ENCODE data around the gene CERS6. TPM values are rescaled to one million over a fixed set of nuclear protein-coding genes. Genes with fewer than 3 reads are reported as not detected.

Gene CERS6
- total and polyA plus RNA-seq, 2 experiments from 2014 or later, result 8.3 to 16.0 TPM

- 90 to 93% methylated on average over 3 of the region's 3 CpGs for WGBS, 2 experiments (ENCODE audit: low coverage in 1 of 2, low lambda C conversion rate in 2 of 2, missing lambda C conversion rate in 2 of 2)
- H3K9me3 ChIP-seq (ENCODE audit: low read depth), result no peaks in the 10 kb centered on the region
- H3K36me3 ChIP-seq (ENCODE audit: low read depth), result no peaks in the 10 kb centered on the region
- H3K79me2 ChIP-seq (ENCODE audit: insufficient read depth), result no peaks in the 10 kb centered on the region
- H3K9ac ChIP-seq, result no peak overlapping the region
- peaks cover 7% of the 10 kb centered on the region; the same call in 1 of the 2 replicates for H3F3A ChIP-seq (ENCODE audit: insufficient read depth)
- no peaks in the 10 kb centered on the region for H3K27me3 ChIP-seq (replicated peaks; ENCODE audit: insufficient read depth)
- no peak overlapping the region for H3K4me3 ChIP-seq
- H3K4me2 ChIP-seq (ENCODE audit: unreplicated experiment), result no peak overlapping the region
- H2AFZ ChIP-seq, result no peak overlapping the region
- no peaks in the 10 kb centered on the region for H4K20me1 ChIP-seq (ENCODE audit: insufficient read depth)
- peaks cover 9% of the 10 kb centered on the region for H3K4me1 ChIP-seq (ENCODE audit: insufficient read depth)
- H3K27ac ChIP-seq, result no peak overlapping the region
- no peaks in the 10 kb centered on the region; the same call in 1 of the 2 replicates for H3K9me2 ChIP-seq (ENCODE audit: insufficient read depth)
- no peak for TF ChIP-seq EZH2phosphoT487 (IDR thresholded peaks at IDR 0.05; ENCODE audit: insufficient read depth, low read depth)
- TF ChIP-seq EZH2 (IDR thresholded peaks at IDR 0.05; ENCODE audit: insufficient read depth, poor library complexity, severe bottlenecking), result no peak
- no peak for DNase-seq
- in situ Hi-C loops (cut with MboI), result no loop called here
Measured at GRCh38 chr2:168717790-168718502, 261.9 kb downstream of the CERS6 start.

- DNase-seq, result no peak
- Histone ChIP-seq H3K4me3 (no peak overlapping the region), H3K4me2 (ENCODE audit: unreplicated experiment) (no peak overlapping the region), H3K4me1 (ENCODE audit: insufficient read depth) (peaks cover 16% of the 10 kb centered on the region), H3K9me2 (ENCODE audit: insufficient read depth) (no peaks in the 10 kb centered on the region; the same call in 1 of the 2 replicates), H3K9me3 (ENCODE audit: low read depth) (no peaks in the 10 kb centered on the region), H3K27me3 (replicated peaks; ENCODE audit: insufficient read depth) (no peaks in the 10 kb centered on the region), H4K20me1 (ENCODE audit: insufficient read depth) (no peaks in the 10 kb centered on the region), H3K36me3 (ENCODE audit: low read depth) (no peaks in the 10 kb centered on the region), H3K9ac (no peak overlapping the region), H3K27ac (no peak overlapping the region), H3K79me2 (ENCODE audit: insufficient read depth) (no peaks in the 10 kb centered on the region), H3F3A (ENCODE audit: insufficient read depth) (peaks cover 7% of the 10 kb centered on the region), H2AFZ (no peak overlapping the region)
- no peak for TF ChIP-seq EZH2phosphoT487 (IDR thresholded peaks at IDR 0.05; ENCODE audit: insufficient read depth, low read depth)
- TF ChIP-seq EZH2 (IDR thresholded peaks at IDR 0.05; ENCODE audit: insufficient read depth, poor library complexity, severe bottlenecking), result no peak
- in situ Hi-C loops (cut with MboI), result no loop called here
- WGBS, 2 experiments (ENCODE audit: low coverage in 1 of 2, low lambda C conversion rate in 2 of 2, missing lambda C conversion rate in 2 of 2), result 52 to 64% methylated on average over 2 of the region's 2 CpGs
Measured at GRCh38 chr2:168718622-168719021, 262.6 kb downstream of the CERS6 start.

- no peaks in the 10 kb centered on the region for H3K27me3 ChIP-seq (replicated peaks; ENCODE audit: insufficient read depth)
- peaks cover 7% of the 10 kb centered on the region for H3F3A ChIP-seq (ENCODE audit: insufficient read depth)
- peaks cover 17% of the 10 kb centered on the region for H3K4me1 ChIP-seq (ENCODE audit: insufficient read depth)
- no peak overlapping the region for H3K27ac ChIP-seq
- TF ChIP-seq EZH2 (IDR thresholded peaks at IDR 0.05; ENCODE audit: insufficient read depth, poor library complexity, severe bottlenecking), result no peak
- no peak for TF ChIP-seq EZH2phosphoT487 (IDR thresholded peaks at IDR 0.05; ENCODE audit: insufficient read depth, low read depth)
- H3K4me3 ChIP-seq, result no peak overlapping the region
- no peak overlapping the region for H3K4me2 ChIP-seq (ENCODE audit: unreplicated experiment)
- no peaks in the 10 kb centered on the region for H3K36me3 ChIP-seq (ENCODE audit: low read depth)
- in situ Hi-C loops (cut with MboI), result no loop called here
- no peaks in the 10 kb centered on the region for H3K79me2 ChIP-seq (ENCODE audit: insufficient read depth)
- H3K9me2 ChIP-seq (ENCODE audit: insufficient read depth), result no peaks in the 10 kb centered on the region; the same call in 1 of the 2 replicates
- no peak for DNase-seq
- no peaks in the 10 kb centered on the region for H4K20me1 ChIP-seq (ENCODE audit: insufficient read depth)
- no peaks in the 10 kb centered on the region for H3K9me3 ChIP-seq (ENCODE audit: low read depth)
- H3K9ac ChIP-seq, result no peak overlapping the region
- H2AFZ ChIP-seq, result no peak overlapping the region
Measured at GRCh38 chr2:168719446-168719845, 263.4 kb downstream of the CERS6 start.

- TF ChIP-seq EZH2phosphoT487 (IDR thresholded peaks at IDR 0.05; ENCODE audit: insufficient read depth, low read depth) (no peak), EZH2 (IDR thresholded peaks at IDR 0.05; ENCODE audit: insufficient read depth, poor library complexity, severe bottlenecking) (no peak)
- DNase-seq, result peak; percentile 63
- Histone ChIP-seq H4K20me1 (ENCODE audit: insufficient read depth) (no peaks in the 10 kb centered on the region), H3F3A (ENCODE audit: insufficient read depth) (peaks cover 9% of the 10 kb centered on the region), H3K27ac (no peak overlapping the region), H3K9me2 (ENCODE audit: insufficient read depth) (no peaks in the 10 kb centered on the region; the same call in 1 of the 2 replicates), H3K9me3 (ENCODE audit: low read depth) (no peaks in the 10 kb centered on the region), H3K27me3 (replicated peaks; ENCODE audit: insufficient read depth) (no peaks in the 10 kb centered on the region), H3K4me1 (ENCODE audit: insufficient read depth) (peaks cover 17% of the 10 kb centered on the region), H3K79me2 (ENCODE audit: insufficient read depth) (no peaks in the 10 kb centered on the region), H3K9ac (no peak overlapping the region), H2AFZ (no peak overlapping the region), H3K4me2 (ENCODE audit: unreplicated experiment) (no peak overlapping the region), H3K4me3 (no peak overlapping the region), H3K36me3 (ENCODE audit: low read depth) (no peaks in the 10 kb centered on the region)
- in situ Hi-C loops (cut with MboI), result no loop called here
- 6 to 10% methylated on average over 2 of the region's 2 CpGs for WGBS, 2 experiments (ENCODE audit: low coverage in 1 of 2, low lambda C conversion rate in 2 of 2, missing lambda C conversion rate in 2 of 2)
Measured at GRCh38 chr2:168722592-168722991, 266.5 kb downstream of the CERS6 start.
